ENCODE measurements around the gene PIGU.
"Not testable (repeated sequence)": the region's sequence is repeated elsewhere in the genome, so short reads cannot be mapped to it uniquely, and the experiment has no call there.

PIGU gene

GRCh38 chr20:34676642-34677373 lies at the start of gene PIGU:
Gene PIGU, minus strand, starts transcription at chr20:34677092. Its CDS starts 7 bp downstream, at chr20:34677085.
- Histone ChIP-seq H3K27ac (ENCODE audit: low read depth, low read length) (peak within 1 kb of the TSS; percentile 65), H3K9ac (ENCODE audit: low read depth in 1 of 2, low read length in 2 of 2) (peak within 1 kb of the TSS; percentile 50 to 57), H3K4me3 (ENCODE audit: low read depth in 1 of 2, low read length in 2 of 2) (peak within 1 kb of the TSS; percentile 81 to 90)

DNA sequence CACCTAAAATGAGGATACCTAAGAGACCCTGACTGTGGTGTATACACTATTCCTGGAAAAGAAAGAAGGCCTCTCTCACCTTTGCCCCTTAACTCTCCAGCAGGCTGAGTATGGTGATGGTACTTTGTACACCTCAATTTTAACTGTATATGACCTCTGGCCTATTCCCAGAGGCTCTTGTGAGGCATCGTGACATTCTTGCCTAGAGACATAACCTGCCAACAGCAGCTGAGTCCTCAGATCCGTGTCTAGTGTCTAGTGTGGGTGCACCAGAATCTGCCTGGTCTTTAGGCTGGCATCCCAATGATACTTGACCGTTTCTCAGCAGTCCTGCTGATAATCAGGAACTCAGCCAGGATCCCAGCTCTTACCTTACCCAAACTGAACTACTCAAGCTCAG lies 47.3 kb upstream of the PIGU start:
- Histone ChIP-seq H3K27ac (ENCODE audit: low read depth, low read length) (no peak overlapping the region), H3K36me3 (ENCODE audit: control insufficient read depth in 1 of 2, insufficient read depth in 2 of 2, low read length in 2 of 2) (peaks cover 27 to 49% of the 10 kb centered on the region in 2 donors), H3K4me1 (ENCODE audit: control insufficient read depth in 1 of 2, insufficient read depth in 2 of 2, low read length in 2 of 2) (no peaks in the 10 kb centered on the region), H3K9me3 (ENCODE audit: control insufficient read depth in 1 of 2, low read length in 2 of 2) (no peaks in the 10 kb centered on the region), H3K4me3 (ENCODE audit: low read depth in 1 of 2, low read length in 2 of 2) (no peak overlapping the region), H3K9ac (ENCODE audit: low read depth in 1 of 2, low read length in 2 of 2) (no peak overlapping the region), H3K27me3 (ENCODE audit: control insufficient read depth in 1 of 2, insufficient read depth in 2 of 2, low read length in 2 of 2) (no peaks in the 10 kb centered on the region)

More at GRCh38 chr20:34676642-34677373, at the start of gene PIGU:
- no peaks in the 10 kb centered on the region for H3K36me3 ChIP-seq (ENCODE audit: control insufficient read depth in 1 of 2, insufficient read depth in 2 of 2, low read length in 2 of 2)
- H3K4me1 ChIP-seq (ENCODE audit: control insufficient read depth in 1 of 2, insufficient read depth in 2 of 2, low read length in 2 of 2): peaks cover 0 to 10% of the 10 kb centered on the region in 2 donors
- H3K9me3 ChIP-seq (ENCODE audit: control insufficient read depth in 1 of 2, low read length in 2 of 2): no peaks in the 10 kb centered on the region
- H3K27me3 ChIP-seq (ENCODE audit: control insufficient read depth in 1 of 2, insufficient read depth in 2 of 2, low read length in 2 of 2): no peaks in the 10 kb centered on the region

- H3K36me3 ChIP-seq (ENCODE audit: control insufficient read depth in 1 of 2, insufficient read depth in 2 of 2, low read length in 2 of 2): peaks cover 27 to 57% of the 10 kb centered on the region in 2 donors
- H3K27ac ChIP-seq (ENCODE audit: low read depth, low read length); H3K4me3 ChIP-seq (ENCODE audit: low read depth in 1 of 2, low read length in 2 of 2); H3K4me1 ChIP-seq (ENCODE audit: control insufficient read depth in 1 of 2, insufficient read depth in 2 of 2, low read length in 2 of 2); H3K27me3 ChIP-seq (ENCODE audit: control insufficient read depth in 1 of 2, insufficient read depth in 2 of 2, low read length in 2 of 2); H3K9me3 ChIP-seq (ENCODE audit: control insufficient read depth in 1 of 2, low read length in 2 of 2); H3K9ac ChIP-seq (ENCODE audit: low read depth in 1 of 2, low read length in 2 of 2): not testable (repeated sequence)
Observed at GRCh38 chr20:34722560-34722959, 45.7 kb upstream of the PIGU start.

- Histone ChIP-seq H3K27ac (ENCODE audit: low read depth, low read length) (no peak overlapping the region), H3K4me3 (ENCODE audit: low read depth in 1 of 2, low read length in 2 of 2) (no peak overlapping the region), H3K36me3 (ENCODE audit: control insufficient read depth in 1 of 2, insufficient read depth in 2 of 2, low read length in 2 of 2) (peaks cover 21 to 57% of the 10 kb centered on the region in 2 donors), H3K9me3 (ENCODE audit: control insufficient read depth in 1 of 2, low read length in 2 of 2) (no peaks in the 10 kb centered on the region), H3K9ac (ENCODE audit: low read depth in 1 of 2, low read length in 2 of 2) (no peak overlapping the region), H3K27me3 (ENCODE audit: control insufficient read depth in 1 of 2, insufficient read depth in 2 of 2, low read length in 2 of 2) (no peaks in the 10 kb centered on the region), H3K4me1 (ENCODE audit: control insufficient read depth in 1 of 2, insufficient read depth in 2 of 2, low read length in 2 of 2) (no peaks in the 10 kb centered on the region)
Observed at GRCh38 chr20:34720266-34720665, 43.4 kb upstream of the PIGU start.

DNA sequence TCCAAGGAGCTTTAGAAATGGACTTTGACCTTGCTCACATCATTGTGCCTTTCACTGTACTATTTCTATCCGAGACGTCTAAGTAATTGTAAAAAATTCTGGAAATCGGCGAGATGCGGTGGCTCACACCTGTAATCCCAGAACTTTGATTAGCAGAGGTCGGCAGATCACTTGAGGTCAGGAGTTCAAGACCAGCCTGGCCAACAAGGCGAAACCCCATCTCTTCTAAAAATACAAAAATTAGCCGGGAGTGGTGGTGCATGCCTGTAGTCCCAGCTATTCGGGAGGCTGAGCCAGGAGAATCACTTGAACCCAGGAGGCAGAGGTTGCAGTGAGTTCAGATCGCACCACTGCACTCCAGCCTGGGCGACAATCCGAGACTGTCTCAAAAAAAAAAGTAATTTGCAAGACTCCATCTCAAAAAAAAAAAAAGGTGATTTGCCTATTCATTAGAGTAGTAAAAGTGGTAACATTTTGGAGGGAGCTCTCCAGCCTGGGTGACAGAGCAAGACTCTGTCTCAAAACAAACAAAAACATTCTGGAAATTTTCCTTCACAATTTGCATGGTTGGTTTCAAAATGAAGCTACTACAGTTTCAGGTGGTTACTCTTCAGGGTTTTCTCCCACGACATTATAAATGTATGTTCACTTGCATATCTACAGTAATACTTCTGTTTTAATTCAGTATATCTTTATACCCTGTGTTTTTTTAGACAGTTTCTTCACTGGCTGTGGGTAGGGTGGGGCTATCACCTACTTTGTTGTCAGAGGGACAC lies 42.5 kb upstream of the PIGU start:
- H3K4me1 ChIP-seq (ENCODE audit: control insufficient read depth in 1 of 2, insufficient read depth in 2 of 2, low read length in 2 of 2): not testable (repeated sequence)

GRCh38 chr20:34717230-34718095 lies 40.6 kb upstream of the PIGU start:
- no peaks in the 10 kb centered on the region for H3K27me3 ChIP-seq (ENCODE audit: control insufficient read depth in 1 of 2, insufficient read depth in 2 of 2, low read length in 2 of 2)
- no peak overlapping the region for H3K9ac ChIP-seq (ENCODE audit: low read depth in 1 of 2, low read length in 2 of 2)
- H3K4me1 ChIP-seq (ENCODE audit: control insufficient read depth in 1 of 2, insufficient read depth in 2 of 2, low read length in 2 of 2): peaks cover 10 to 11% of the 10 kb centered on the region in 2 donors
- no peak overlapping the region for H3K27ac ChIP-seq (ENCODE audit: low read depth, low read length)
- no peaks in the 10 kb centered on the region for H3K9me3 ChIP-seq (ENCODE audit: control insufficient read depth in 1 of 2, low read length in 2 of 2)
- H3K36me3 ChIP-seq (ENCODE audit: control insufficient read depth in 1 of 2, insufficient read depth in 2 of 2, low read length in 2 of 2): peaks cover 20 to 53% of the 10 kb centered on the region in 2 donors
- no peak overlapping the region for H3K4me3 ChIP-seq (ENCODE audit: low read depth in 1 of 2, low read length in 2 of 2)

More for the DNA sequence above, 42.5 kb upstream of the PIGU start:
- not testable (repeated sequence) for H3K27me3 ChIP-seq (ENCODE audit: control insufficient read depth in 1 of 2, insufficient read depth in 2 of 2, low read length in 2 of 2); H3K9ac ChIP-seq (ENCODE audit: low read depth in 1 of 2, low read length in 2 of 2); H3K27ac ChIP-seq (ENCODE audit: low read depth, low read length); H3K4me3 ChIP-seq (ENCODE audit: low read depth in 1 of 2, low read length in 2 of 2); H3K9me3 ChIP-seq (ENCODE audit: control insufficient read depth in 1 of 2, low read length in 2 of 2)
- H3K36me3 ChIP-seq (ENCODE audit: control insufficient read depth in 1 of 2, insufficient read depth in 2 of 2, low read length in 2 of 2): peaks cover 22 to 60% of the 10 kb centered on the region in 2 donors

DNA sequence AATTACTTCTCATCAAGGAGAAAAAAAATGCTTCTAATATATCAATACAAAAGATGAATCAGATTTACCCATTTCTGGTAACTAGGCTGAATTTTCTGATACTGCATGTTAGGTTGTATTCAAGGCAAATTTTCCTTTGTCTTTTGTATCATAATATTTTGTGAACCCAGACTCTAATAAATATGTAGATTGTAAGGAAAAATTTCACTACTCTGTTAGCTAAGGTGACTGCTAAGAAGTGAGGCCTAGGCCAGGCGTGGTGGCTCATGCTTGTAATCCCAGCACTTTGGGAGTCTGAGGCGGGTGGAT lies 40.0 kb upstream of the PIGU start:
- H3K36me3 ChIP-seq (ENCODE audit: control insufficient read depth in 1 of 2, insufficient read depth in 2 of 2, low read length in 2 of 2): peaks cover 22 to 53% of the 10 kb centered on the region in 2 donors
- H3K4me3 ChIP-seq (ENCODE audit: low read depth in 1 of 2, low read length in 2 of 2): no peak overlapping the region
- H3K27me3 ChIP-seq (ENCODE audit: control insufficient read depth in 1 of 2, insufficient read depth in 2 of 2, low read length in 2 of 2): no peaks in the 10 kb centered on the region
- no peaks in the 10 kb centered on the region for H3K9me3 ChIP-seq (ENCODE audit: control insufficient read depth in 1 of 2, low read length in 2 of 2)
- H3K4me1 ChIP-seq (ENCODE audit: control insufficient read depth in 1 of 2, insufficient read depth in 2 of 2, low read length in 2 of 2): peaks cover 15% of the 10 kb centered on the region in 2 donors
- no peak overlapping the region for H3K9ac ChIP-seq (ENCODE audit: low read depth in 1 of 2, low read length in 2 of 2)
- H3K27ac ChIP-seq (ENCODE audit: low read depth, low read length): no peak overlapping the region

DNA sequence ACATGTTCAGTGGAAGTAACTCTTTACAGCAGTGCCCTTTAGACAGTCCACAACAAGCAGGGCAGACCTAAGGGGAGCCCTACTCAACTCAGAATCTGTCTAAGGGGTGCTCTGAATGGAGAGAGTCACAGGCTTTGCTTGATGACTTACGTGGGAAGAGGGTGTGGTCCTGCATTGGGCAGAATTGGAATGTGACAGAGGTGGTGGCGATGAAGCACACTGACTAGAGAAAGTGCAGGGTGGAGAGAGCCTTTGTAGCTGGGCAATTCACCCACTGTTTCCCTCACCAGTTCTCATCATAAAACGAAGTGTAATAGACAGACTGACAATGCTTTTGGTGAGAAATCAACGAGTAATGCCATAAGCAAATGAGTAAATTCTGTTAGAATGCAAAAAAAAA lies 38.5 kb upstream of the PIGU start:
- Histone ChIP-seq H3K36me3 (ENCODE audit: control insufficient read depth in 1 of 2, insufficient read depth in 2 of 2, low read length in 2 of 2) (peaks cover 22 to 55% of the 10 kb centered on the region in 2 donors), H3K9me3 (ENCODE audit: control insufficient read depth in 1 of 2, low read length in 2 of 2) (no peaks in the 10 kb centered on the region), H3K4me3 (ENCODE audit: low read depth in 1 of 2, low read length in 2 of 2) (no peak overlapping the region), H3K27ac (ENCODE audit: low read depth, low read length) (no peak overlapping the region), H3K27me3 (ENCODE audit: control insufficient read depth in 1 of 2, insufficient read depth in 2 of 2, low read length in 2 of 2) (no peaks in the 10 kb centered on the region), H3K9ac (ENCODE audit: low read depth in 1 of 2, low read length in 2 of 2) (no peak overlapping the region), H3K4me1 (ENCODE audit: control insufficient read depth in 1 of 2, insufficient read depth in 2 of 2, low read length in 2 of 2) (peaks cover 18 to 20% of the 10 kb centered on the region in 2 donors)

- not testable (repeated sequence) for H3K9ac ChIP-seq (ENCODE audit: low read depth in 1 of 2, low read length in 2 of 2); H3K27ac ChIP-seq (ENCODE audit: low read depth, low read length); H3K4me3 ChIP-seq (ENCODE audit: low read depth in 1 of 2, low read length in 2 of 2); H3K27me3 ChIP-seq (ENCODE audit: control insufficient read depth in 1 of 2, insufficient read depth in 2 of 2, low read length in 2 of 2); H3K9me3 ChIP-seq (ENCODE audit: control insufficient read depth in 1 of 2, low read length in 2 of 2)
- peaks cover 21 to 24% of the 10 kb centered on the region in 2 donors for H3K4me1 ChIP-seq (ENCODE audit: control insufficient read depth in 1 of 2, insufficient read depth in 2 of 2, low read length in 2 of 2)
- H3K36me3 ChIP-seq (ENCODE audit: control insufficient read depth in 1 of 2, insufficient read depth in 2 of 2, low read length in 2 of 2): peaks cover 18 to 51% of the 10 kb centered on the region in 2 donors
Observed at GRCh38 chr20:34713944-34714515, 37.1 kb upstream of the PIGU start.
